GM21737 (cell line): Measurements from ENCODE around the gene TRIM28.
A peak's percentile ranks its signal among the peaks of the same experiment; 100 is the strongest.

Source experiments
- ATAC-seq: cut with Tn5 transposase; IDR thresholded peaks from one replicate; pipeline ENCODE4 v1.9.1; 2021; ENCODE audit warnings: mild to moderate bottlenecking, moderate library complexity; ENCODE audit not compliant: unreplicated experiment

Gene TRIM28

DNA sequence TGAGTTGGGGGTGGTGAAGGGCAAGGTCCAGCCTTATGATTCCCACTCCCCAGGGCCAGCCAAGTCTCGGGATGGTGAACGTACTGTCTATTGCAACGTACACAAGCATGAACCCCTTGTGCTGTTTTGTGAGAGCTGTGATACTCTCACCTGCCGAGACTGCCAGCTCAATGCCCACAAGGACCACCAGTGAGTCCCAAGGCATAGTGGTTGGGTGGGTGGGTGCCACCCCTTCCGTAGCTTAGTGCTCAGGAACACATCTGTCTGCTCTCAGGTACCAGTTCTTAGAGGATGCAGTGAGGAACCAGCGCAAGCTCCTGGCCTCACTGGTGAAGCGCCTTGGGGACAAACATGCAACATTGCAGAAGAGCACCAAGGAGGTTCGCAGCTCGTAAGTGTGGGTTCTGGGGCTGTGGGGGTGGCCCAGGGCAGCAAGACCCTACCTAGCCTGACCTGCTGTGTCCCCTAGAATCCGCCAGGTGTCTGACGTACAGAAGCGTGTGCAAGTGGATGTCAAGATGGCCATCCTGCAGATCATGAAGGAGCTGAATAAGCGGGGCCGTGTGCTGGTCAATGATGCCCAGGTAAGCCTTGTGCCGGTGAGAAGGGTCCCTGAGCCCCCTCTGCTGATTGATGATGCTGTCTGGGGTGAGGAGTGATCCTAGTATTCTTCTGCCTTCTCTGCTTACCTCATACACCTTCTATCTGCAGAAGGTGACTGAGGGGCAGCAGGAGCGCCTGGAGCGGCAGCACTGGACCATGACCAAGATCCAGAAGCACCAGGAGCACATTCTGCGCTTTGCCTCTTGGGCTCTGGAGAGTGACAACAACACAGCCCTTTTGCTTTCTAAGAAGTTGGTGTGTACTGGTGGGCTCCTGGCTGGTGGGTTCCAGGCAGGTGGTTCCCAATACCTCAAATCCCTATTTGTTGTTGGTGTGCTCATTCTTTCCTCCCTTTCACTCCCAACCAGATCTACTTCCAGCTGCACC lies 3.8 kb downstream of the TRIM28 start:
- no peak for ATAC-seq

DNA sequence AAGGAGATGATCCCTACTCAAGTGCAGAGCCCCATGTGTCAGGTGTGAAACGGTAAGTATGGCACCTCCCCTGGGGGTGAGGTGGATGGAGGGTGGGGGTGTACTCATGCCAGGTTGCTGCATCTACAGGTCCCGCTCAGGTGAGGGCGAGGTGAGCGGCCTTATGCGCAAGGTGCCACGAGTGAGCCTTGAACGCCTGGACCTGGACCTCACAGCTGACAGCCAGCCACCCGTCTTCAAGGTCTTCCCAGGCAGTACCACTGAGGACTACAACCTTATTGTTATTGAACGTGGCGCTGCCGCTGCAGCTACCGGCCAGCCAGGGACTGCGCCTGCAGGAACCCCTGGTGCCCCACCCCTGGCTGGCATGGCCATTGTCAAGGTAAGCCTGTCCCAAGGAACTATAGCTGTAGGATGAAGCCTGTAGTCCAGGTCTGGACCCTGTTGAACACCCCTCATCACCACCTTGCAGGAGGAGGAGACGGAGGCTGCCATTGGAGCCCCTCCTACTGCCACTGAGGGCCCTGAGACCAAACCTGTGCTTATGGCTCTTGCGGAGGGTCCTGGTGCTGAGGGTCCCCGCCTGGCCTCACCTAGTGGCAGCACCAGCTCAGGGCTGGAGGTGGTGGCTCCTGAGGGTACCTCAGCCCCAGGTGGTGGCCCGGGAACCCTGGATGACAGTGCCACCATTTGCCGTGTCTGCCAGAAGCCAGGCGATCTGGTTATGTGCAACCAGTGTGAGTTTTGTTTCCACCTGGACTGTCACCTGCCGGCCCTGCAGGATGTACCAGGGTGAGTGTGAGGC lies 5.2 kb downstream of the TRIM28 start:
- ATAC-seq, result no peak

DNA sequence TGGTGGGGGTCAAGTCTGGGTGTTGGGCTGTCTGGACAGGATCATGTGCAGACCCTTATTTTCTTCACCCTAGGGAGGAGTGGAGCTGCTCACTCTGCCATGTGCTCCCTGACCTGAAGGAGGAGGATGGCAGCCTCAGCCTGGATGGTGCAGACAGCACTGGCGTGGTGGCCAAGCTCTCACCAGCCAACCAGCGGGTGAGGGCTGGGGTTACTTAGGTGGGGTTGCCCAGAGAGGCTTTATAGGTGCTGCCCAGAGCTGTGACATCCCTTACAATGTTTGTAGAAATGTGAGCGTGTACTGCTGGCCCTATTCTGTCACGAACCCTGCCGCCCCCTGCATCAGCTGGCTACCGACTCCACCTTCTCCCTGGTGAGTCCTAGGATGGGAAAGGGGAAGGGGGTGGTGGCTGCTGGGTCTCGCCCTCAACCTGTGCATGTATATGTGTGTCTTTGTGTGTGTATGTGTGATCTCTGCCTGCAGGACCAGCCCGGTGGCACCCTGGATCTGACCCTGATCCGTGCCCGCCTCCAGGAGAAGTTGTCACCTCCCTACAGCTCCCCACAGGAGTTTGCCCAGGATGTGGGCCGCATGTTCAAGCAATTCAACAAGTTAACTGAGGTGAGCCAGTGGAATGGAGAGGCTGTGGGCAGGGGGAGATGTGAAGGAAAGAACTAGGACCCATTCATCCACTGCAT lies 5.9 kb downstream of the TRIM28 start:
- no peak for ATAC-seq

DNA sequence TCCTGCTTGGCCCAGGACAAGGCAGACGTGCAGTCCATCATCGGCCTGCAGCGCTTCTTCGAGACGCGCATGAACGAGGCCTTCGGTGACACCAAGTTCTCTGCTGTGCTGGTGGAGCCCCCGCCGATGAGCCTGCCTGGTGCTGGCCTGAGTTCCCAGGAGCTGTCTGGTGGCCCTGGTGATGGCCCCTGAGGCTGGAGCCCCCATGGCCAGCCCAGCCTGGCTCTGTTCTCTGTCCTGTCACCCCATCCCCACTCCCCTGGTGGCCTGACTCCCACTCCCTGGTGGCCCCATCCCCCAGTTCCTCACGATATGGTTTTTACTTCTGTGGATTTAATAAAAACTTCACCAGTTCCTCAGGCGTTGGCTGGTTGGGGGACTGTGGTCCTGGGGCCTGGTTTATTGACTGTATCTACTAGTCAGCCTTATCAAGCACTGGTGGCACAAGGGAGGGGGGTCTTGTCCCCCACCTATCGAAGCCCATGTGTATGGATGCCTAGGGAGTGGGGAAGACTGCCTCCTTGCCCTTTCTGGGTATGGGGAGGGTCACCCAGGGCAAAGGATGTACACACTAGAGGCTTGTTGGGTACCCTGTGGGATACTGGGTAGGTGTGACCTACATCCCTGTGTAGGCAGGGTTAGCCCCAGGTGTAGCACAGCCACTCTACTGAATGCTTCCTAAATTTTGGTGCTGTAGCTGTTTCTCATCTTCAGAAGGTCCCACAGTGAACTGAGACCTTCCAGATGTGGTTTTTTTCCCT lies 6.7 kb downstream of the TRIM28 start:
- ATAC-seq, result no peak

DNA sequence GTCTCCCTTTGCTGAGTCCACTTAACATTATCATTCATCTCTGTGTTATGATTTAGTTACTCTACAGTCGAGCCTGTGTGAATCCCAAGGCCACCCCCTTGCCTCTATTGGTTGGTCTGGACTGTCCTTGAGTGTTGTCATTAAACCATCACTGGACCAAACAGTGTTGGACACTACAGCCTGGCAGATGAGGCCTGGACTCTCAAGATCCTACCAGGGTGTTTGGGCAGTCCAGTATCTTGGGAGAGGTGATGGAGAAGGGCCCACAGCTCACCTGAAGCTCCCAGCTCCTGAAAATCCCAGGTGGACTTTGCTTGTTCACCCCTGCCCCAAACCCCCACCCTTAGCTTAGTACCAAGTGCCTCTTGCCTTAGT lies 7.2 kb downstream of the TRIM28 start:
- ATAC-seq, result no peak

DNA sequence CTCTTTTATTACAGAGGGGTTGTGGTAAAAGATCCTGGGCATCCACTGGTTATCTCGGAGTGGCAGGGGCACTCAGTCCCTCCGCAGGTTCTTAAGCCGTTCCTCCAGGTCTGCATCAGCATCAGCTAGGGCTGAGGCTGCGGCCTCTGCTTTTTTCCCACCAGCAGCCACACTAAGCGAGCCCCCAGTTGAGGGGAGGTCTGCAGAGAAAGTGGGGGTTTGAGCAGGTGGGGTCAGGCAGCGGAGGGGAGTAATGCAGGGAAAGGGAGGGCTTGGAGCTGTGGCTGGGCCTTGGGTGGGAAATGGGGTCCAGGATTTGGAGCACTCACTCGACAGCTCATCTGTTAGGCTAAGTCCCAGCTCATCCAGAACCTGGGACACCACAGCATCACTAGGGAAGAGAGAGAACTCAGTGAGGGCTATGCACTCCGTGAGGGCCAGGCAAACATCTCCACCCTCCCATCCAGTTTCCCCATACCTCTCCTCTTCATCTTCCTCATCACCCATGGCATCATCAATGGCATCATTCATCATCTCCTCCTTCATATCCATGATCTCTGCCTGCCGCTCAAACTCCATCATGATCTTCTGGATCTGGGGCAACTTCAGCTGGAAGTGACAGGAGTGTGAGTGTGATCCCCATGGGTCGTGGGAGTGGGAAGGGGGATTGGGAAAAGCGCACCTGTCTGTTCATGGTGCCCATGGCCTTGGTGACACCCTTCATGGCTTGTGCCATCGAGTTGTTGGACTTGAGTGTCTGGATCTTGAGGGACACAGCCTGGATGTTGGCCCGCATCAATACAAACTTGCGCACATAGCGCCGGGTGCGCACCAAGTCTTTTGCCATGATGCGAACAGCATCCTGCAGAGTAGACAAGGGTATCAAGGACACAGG lies 8.0 kb downstream of the TRIM28 start:
- ATAC-seq, result no peak

DNA sequence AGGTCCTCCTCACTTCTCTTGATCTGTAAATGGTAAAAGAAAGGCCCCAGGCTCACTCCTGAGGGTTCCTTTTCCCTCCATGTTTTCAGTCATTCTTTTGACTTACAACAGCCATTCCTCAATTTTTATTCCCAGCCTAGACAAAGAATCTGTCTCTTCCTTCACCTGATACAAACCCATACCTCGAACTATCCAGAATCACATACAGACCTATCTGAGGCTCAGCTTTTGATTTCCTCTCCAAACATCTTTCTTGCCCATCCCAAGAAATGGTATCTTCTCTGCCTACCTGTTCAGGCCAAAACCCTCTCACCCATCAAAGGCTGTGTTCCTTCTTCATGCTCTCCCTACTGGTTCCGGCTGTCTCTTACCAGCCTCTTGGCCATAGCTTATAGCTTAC lies 8.8 kb downstream of the TRIM28 start:
- no peak for ATAC-seq

DNA sequence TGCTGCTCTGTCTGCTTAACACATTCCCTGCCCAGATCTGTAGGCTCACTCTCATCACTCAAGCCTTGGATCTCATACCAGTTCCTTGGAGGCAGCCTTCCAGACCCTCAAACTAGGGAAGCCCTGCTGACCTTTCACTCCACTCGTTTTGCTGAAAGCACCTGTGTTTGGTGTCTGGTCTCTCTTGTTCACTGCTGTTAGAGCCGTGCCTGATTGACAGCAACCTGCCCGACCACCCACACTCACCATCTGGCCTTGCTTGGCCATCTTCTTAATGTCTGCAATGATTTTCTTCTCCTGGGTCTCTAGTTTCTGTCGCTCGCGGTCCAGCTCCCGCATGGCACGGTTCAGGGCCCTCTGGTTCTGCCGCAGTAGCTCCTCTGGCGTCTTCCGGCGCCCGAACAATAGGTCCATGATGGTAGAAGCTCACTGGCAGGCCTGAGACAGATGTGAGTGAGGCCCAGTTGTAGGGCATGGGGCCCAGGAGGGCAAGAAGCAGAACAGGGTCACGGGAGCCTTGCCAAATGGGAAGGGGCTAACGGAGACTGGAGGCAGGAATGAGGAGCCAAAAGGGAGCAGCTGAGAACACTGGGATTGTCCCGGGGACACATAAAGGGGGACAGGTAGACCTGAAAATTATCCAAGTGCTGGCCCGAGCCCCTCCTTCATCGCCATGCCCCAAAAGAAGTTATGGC lies 10.1 kb downstream of the TRIM28 start:
- no peak for ATAC-seq

DNA sequence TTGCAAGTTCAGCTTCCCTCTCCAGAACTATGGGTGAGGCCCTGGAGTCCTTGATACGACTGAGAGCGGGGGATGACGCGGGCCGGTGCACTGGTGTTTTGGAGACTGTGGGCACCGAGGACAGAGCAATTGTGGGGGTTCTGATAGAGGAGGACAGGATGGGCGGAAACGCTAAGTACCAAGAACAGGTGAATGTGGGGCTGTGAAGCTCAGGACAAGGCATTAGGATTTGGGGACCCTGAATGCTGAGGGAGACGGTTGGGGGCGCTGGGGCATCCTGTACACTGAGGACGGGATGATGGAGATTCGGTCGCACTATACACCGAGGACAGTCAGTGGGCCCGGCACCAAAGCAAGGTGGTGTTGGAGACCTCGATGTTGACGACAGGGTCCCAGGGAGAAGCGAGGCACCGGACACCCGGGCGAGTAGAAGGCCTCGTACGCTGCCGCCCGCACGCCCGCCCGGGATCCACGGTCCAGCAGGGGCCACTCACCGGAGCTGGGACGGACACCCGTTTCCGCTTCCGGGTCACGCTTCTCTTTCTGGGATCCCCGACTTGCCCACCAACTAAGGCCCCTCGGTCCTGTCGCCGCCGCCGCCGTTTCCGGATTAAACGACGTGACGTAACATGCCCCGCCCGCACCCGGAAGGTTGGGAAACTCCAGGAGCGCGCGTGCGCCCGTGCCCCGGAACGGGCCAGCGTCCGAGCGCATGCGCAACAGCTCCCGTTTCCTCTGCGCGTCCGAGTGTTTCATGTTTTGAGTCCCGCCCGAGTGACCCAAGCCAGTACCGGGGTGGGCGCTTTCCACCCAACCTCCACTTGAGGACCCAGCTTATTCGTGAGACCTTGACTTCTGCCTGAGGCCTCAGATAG lies 10.9 kb downstream of the TRIM28 start, which contains the start of gene CHMP2A:
CHMP2A (minus strand) TSS at position 612 of the 875 bp plus-strand sequence. CDS start 893 bp downstream, outside the sequence.
- peak; percentile 30 for ATAC-seq

DNA sequence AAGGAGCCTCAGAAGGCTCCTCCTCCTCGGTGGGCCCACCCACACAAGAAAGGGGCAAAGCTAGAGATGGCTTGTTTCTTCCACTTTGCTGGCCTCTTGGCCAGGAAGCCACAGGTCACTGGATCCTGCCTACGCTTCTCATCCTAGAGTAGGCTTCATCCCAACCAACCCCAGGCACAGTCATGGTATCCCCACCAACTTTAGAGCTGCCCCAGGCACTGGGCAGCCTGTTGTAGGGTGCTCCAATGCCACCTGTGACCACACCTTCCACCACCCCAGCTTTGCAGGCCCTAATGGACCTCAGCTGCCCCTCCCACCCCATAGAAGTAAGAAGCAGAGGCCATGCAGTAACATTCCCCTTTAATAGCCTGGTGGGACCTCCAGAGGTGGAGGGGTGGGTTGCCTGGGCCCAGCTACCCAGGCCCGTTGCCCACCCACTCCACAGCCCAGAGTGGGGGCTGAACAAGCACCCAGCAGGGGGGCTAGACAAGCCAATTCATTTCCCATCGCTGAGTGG lies 11.6 kb downstream of the TRIM28 start:
- no peak for ATAC-seq

DNA sequence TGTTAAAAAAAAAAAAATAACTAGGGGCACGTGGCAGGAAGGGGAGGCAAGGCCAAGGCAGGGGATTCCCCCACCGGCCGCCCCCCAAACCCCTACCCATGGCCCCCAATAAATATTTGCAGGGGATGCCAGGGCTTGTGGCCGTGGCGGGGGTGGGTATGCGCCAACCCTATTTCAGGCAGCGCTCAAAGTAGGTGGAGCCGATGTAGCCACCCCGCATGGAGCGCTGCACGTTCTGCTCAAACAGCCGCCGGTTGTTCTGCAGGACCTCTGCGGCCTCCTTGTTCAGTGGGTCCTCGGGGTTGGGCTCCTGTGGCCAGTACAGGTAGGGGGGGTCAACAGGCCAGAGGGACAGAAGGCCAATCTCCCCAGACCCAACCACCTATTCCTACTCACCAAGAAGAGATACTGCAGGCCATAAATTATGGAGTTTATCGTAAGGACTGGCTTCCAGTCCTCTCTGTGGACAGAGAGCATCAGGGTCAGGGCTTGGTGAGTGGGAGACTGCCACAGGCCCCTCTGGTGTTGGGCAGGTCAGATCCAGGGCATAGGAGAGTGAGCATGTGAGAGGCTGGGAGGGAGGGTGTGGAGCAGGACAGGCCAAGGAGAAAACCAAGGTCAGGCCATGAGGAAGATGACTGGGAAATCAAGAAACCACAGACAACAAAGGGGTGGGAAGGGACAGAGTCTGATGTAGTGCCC lies 12.2 kb downstream of the TRIM28 start:
- no peak for ATAC-seq

DNA sequence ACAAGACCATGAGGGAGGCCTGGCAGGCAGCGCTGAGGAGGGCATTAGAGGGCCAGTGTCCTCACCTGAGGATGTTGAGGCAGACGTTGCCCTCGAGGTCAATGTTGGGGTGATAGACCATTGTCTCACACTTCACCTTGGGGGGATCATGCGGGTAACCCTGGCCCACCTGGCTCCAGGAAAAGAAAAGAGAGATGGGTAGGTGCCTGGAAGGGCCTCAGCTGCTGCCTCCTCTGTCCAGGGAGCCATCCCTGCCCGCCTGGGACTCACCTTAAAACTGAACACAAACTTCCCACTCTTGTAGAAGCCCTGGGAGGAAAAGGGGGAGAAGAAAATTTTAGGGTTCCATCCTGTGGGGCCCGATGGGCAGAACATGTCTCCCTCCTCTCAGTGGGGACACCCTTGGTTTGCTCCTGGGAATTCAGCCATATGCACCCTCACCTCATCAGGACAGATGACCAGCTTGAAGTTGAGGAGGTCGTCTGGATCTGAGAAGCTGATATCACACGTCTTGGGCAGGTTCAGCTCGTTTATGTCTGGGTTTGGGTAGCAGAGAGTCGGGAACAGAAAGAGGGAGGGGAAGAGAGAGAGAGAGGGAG lies 12.9 kb downstream of the TRIM28 start:
- no peak for ATAC-seq

DNA sequence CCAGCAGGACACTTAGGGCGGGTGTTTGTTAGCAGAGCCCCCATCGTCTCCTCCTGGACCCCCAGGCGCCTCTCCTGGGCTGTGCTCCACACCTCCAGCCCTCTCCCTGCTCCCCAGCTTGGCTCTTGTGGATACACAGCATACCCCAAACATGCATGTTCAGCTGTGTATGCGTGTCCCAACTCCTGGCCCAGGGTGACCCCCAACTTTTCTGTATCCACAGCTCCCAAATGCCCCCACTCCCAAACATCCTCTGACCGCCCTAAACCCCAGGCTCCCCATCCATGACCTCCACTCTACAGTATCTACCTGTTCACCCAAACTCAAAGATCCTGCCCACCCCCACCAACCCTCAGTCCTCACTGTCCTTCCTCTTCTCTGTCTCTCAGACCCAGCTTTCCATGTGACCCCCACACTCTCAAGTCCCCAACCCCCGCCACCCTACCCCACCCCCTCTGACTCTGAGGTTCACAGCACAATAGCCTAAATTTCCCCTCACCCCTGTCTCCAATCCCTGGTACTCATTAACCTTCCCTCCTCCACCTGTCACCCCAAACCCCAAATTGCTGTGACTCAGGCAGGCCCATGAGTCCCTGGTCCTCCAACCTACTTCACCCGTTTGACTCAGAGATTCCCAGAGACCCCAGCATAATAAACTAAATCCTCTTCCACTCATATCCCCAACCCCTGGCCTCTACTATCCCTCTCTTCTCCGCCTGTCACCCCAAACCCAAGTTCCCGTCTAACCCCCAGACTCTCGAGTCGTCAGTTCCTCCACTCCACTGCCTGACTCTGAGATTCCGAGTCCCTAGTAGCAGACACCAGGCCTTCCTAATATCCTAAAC lies 13.6 kb downstream of the TRIM28 start:
- no peak for ATAC-seq

DNA sequence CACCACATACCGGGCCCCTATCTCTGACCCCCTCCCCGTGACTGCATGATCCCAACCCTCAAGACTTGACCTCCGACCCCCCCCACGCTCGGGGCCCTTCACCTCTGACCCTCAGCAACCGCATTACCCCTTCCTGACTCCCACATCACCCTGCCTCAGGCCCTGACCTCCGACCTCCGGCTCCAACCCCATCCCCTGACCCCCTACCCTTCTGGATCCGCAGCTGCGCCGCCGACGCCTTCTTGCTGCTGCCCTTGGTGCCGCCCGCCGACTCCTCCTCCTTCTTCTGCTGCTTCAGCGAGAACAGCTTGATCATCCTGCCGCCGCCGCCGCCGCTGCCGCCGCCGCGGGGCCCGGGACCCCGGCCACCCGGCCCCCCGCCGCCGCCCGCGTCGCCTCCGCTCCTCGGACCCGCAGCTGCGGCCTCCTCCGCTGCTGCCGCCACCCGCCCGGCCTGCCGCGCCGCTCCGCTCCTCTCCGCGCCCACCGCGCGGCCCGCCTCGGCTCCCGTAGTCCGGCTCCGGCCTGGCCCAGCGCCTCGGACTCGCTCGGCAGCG lies 14.3 kb downstream of the TRIM28 start, which contains the start of gene UBE2M:
UBE2M (minus strand) TSS at position 546 of the 557 bp plus-strand sequence; CDS start at position 316, 230 bp downstream.
- peak; percentile 0 for ATAC-seq

DNA sequence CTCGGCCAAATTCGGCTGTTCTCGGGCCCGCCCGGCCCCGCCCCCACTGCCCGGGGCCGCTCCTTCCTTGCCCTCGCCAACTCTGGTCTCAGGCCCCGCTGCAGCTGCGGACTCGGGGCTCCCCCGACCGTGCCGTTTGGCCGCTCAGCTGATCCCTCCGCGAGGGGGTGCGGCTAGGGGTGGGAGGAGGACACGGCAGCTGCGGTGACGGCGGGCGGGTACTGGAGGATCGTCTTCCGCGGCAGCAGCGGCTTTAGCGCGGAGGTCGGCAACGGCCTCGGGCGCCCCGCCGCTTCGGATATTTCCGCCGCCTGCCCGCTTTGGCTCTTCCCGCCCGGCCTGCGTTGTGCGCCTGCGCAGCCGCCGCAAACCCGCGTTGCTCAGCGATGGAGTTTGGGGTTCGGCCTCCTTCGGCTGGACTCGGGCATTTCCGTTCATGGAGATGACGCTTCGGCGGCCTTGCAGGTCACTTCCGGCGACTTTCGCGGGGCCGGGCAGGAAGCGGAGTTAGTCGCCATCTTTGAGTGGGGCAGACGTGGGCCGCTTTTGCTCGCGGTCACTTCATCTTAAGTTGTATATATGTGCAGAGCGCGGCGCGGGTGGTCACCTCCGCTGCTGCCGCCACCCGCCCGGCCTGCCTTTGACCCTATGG lies 14.9 kb downstream of the TRIM28 start:
- peak; percentile 55 for ATAC-seq
